K562 (cell line): ENCODE results near the gene SCAP. TPM values are rescaled to one million over a fixed set of nuclear protein-coding genes. Genes with fewer than 3 reads are reported as not detected.

Experiments
- ARNT ChIP-seq, 2 experiments: fragments of 450-650 bp; IDR thresholded peaks; 2 replicates each; pipeline ENCODE4 v1.6.1; 2016; ENCODE audit warnings: mild to moderate bottlenecking in 1 of 2
- CBX3 ChIP-seq, 2 experiments: IDR thresholded peaks; 1 replicate in 1 of 2; 2 replicates in 1 of 2; pipeline ENCODE4 v1.6.1; 2012; ENCODE audit warnings: inconsistent platforms in 2 of 2, low read length in 2 of 2, borderline replicate concordance in 1 of 2, control low read depth in 1 of 2
- CTBP1 ChIP-seq: fragments of 450-650 bp; IDR thresholded peaks from 2 replicates; pipeline ENCODE4 v1.6.1; 2016; ENCODE audit warnings: borderline replicate concordance
- DMBX1 ChIP-seq: fragments of 250-450 bp; sonication (Bioruptor Pico); IDR thresholded peaks from 2 replicates; pipeline ENCODE4 v1.8.0; 2022; ENCODE audit warnings: inconsistent platforms, mild to moderate bottlenecking, moderate library complexity, borderline replicate concordance
- ELF1 ChIP-seq: fragments of 200-800 bp; sonication (Bioruptor generic); IDR thresholded peaks from 2 replicates; pipeline ENCODE4 v1.6.1; 2016; ENCODE audit warnings: missing genetic modification characterization, missing compliant biosample characterization
- EP300 ChIP-seq: IDR thresholded peaks from 2 replicates; pipeline ENCODE4 v1.6.1; 2012; ENCODE audit warnings: low read length, improper control_type of control experiment
- ETV6 ChIP-seq, 3 experiments: fragments of 150-350 bp in 1 of 3; sonication (generic) in 1 of 3; formaldehyde crosslinking in 1 of 3; IDR thresholded peaks; 2 replicates each; pipeline versions ENCODE4 v1.6.1 to v1.8.0; 2014 to 2022; ENCODE audit warnings: borderline replicate concordance in 2 of 3, low read depth in 2 of 3, antibody characterized with exemption in 1 of 3, low read length in 1 of 3, mild to moderate bottlenecking in 1 of 3, missing genetic modification reagents in 1 of 3
- IRF2 ChIP-seq: sonication (generic); formaldehyde crosslinking; IDR thresholded peaks from 2 replicates; pipeline ENCODE4 v1.8.1; 2022; ENCODE audit warnings: mild to moderate bottlenecking, missing genetic modification reagents
- MYNN ChIP-seq, 2 experiments: sonication (generic); formaldehyde crosslinking in 1 of 2; IDR thresholded peaks; 2 replicates each; pipeline versions ENCODE4 v1.5.0 to v1.6.1; 2016 to 2020; ENCODE audit warnings: antibody characterized with exemption in 1 of 2, missing genetic modification reagents in 1 of 2
- PHF8 ChIP-seq: fragments of 200-600 bp; sonication (generic); IDR thresholded peaks from 2 replicates; pipeline ENCODE4 v1.6.1; 2012; ENCODE audit warnings: mixed run types, mild to moderate bottlenecking, inconsistent platforms, low read length, moderate library complexity, borderline replicate concordance
- POLR2G ChIP-seq: fragments of 200-400 bp; formaldehyde crosslinking; IDR thresholded peaks from 2 replicates; pipeline ENCODE4 v1.6.1; 2017; ENCODE audit warnings: low read depth, mild to moderate bottlenecking, antibody characterized with exemption, low read length, moderate library complexity
- SMC3 ChIP-seq: conservative IDR thresholded peaks from 2 replicates; pipeline ENCODE4 v1.6.1; 2011; ENCODE audit warnings: low read depth, low read length, improper control_type of control experiment; ENCODE audit not compliant: insufficient read depth
- TBP ChIP-seq: optimal IDR thresholded peaks from 2 replicates; pipeline ENCODE3; 2011; ENCODE audit warnings: low read depth, low read length, improper control_type of control experiment
- TEAD1 ChIP-seq, 2 experiments: fragments of 450-650 bp in 1 of 2; sonication (generic) in 1 of 2; formaldehyde crosslinking; IDR thresholded peaks; 2 replicates each; pipeline versions ENCODE4 v1.4.0 to v1.8.0; 2020 to 2022; ENCODE audit warnings: mild to moderate bottlenecking in 2 of 2, missing genetic modification reagents in 1 of 2
- THAP7 ChIP-seq: fragments of 250-450 bp; sonication (Bioruptor Pico); IDR thresholded peaks from 2 replicates; pipeline ENCODE4 v1.5.0; 2021
- VEZF1 ChIP-seq: fragments of 200-800 bp; sonication (Bioruptor generic); IDR thresholded peaks from 2 replicates; pipeline ENCODE4 v1.6.1; 2017; ENCODE audit warnings: missing genetic modification characterization, missing compliant biosample characterization
- XRCC5 ChIP-seq: fragments of 200-400 bp; formaldehyde crosslinking; IDR thresholded peaks from 2 replicates; pipeline ENCODE4 v1.6.1; 2017; ENCODE audit warnings: low read depth, mild to moderate bottlenecking, low read length
- ZFP36 ChIP-seq: fragments of 150-350 bp; IDR thresholded peaks from 2 replicates; pipeline ENCODE4 v1.6.1; 2018; ENCODE audit warnings: low read length, low read depth; ENCODE audit not compliant: partially characterized antibody
- ZNF592 ChIP-seq: fragments of 450-650 bp; IDR thresholded peaks from 2 replicates; pipeline ENCODE4 v1.6.1; 2017; ENCODE audit warnings: antibody characterized with exemption, mild to moderate bottlenecking
- polyA plus RNA-seq, 8 experiments: library from polyadenylated mRNA; depleted of rRNA in 4 of 8; stranded (reverse) in 5 of 8; unstranded in 3 of 8; fragments of >200 nt; fragmentation: Nextera tagmentation in 2 of 8; fragmentation: Illumina TruSeq in 1 of 8; extraction: Ambion mirVana in 2 of 8; extraction: Trizol in 1 of 8; gene quantifications; 2 replicates each; pipeline versions ENCODE4 v1.2.1 to v1.2.3, GENCODE V29; 2011 to 2014; ENCODE audit warnings: inconsistent platforms in 1 of 8, missing spikeins in 1 of 8
- total RNA-seq, 7 experiments: library from RNA; depleted of rRNA in 6 of 7; stranded (reverse); fragments of >200 nt in 6 of 7; fragmentation: Illumina TruSeq in 2 of 7; extraction: Trizol in 2 of 7; gene quantifications; 2 replicates each; pipeline versions ENCODE4 v1.2.1 to v1.2.3, GENCODE V29; 2011 to 2021; ENCODE audit warnings: low replicate concordance in 1 of 7

SCAP gene
- total and polyA plus RNA-seq, 9 of the 15 experiments (the other 6 are each of a cell fraction or from before 2014, with no cell fraction given), result 2.6 to 104 (median 37.8) TPM

- TF ChIP-seq THAP7 (CRISPR knock-in tag) (no peak), PHF8 (peak; percentile 14; the same call in 1 of the 2 replicates), SMC3 (peak; percentile 97), ZFP36 (peak; percentile 14), ARNT (IDR thresholded peaks at IDR 0.05) (peak in 1 of 2 experiments; percentile 36; a peak in 1 of 4 replicates), IRF2 (CRISPR knock-in tag) (no peak), ZNF592 (peak; percentile 47; the same call in 1 of the 2 replicates), TEAD1 (CRISPR knock-in tag; IDR thresholded peaks at IDR 0.05) (peak; percentile 99 to 100), DMBX1 (CRISPR knock-in tag) (no peak), VEZF1 (CRISPR knock-in tag) (peak; percentile 38), CTBP1 (peak; percentile 95), TBP (peak; percentile 39), EP300 (0 out of 2 replicates have a peak, but pooled peaks have one; percentile 33), ELF1 (tag) (peak; percentile 92), MYNN (IDR thresholded peaks at IDR 0.05) (0 out of 2 replicates have a peak, but pooled peaks have one; percentile 39), MYNN (CRISPR knock-in tag; IDR thresholded peaks at IDR 0.05) (no peak), CBX3 (IDR thresholded peaks at IDR 0.05; ENCODE audit: borderline replicate concordance in 1 of 2, low read length in 2 of 2) (peak in 1 of 2 experiments; percentile 53; a peak in 1 of 3 replicates), POLR2G (peak; percentile 76), XRCC5 (peak; percentile 94; the same call in 1 of the 2 replicates), ETV6 (IDR thresholded peaks at IDR 0.05; ENCODE audit: borderline replicate concordance in 1 of 2, low read depth in 2 of 2, low read length in 1 of 2) (peak in 1 of 2 experiments; percentile 58; a peak in 2 of 4 replicates), ETV6 (CRISPR knock-in tag; IDR thresholded peaks at IDR 0.05; ENCODE audit: borderline replicate concordance) (0 out of 2 replicates have a peak, but pooled peaks have one; percentile 55)
These were observed 54.9 kb downstream of the SCAP start (continued) for GRCh38 chr3:47420511-47421484.
